Osteoblast (primary cell): ENCODE data around the gene TRAF3IP3. TPM values are rescaled to one million over a fixed set of nuclear protein-coding genes. Genes with fewer than 3 reads are reported as not detected.

Experiments
- DNase-seq: peaks from one replicate; pipeline ENCODE4 v3.0.0; 2011; ENCODE audit warnings: low spot score, mixed read lengths; ENCODE audit not compliant: insufficient read length; ENCODE audit errors: missing footprints
- H2AFZ ChIP-seq: 2 replicates; pipeline ENCODE4 v1.6.0; 2011; ENCODE audit warnings: mild to moderate bottlenecking, low read length
- H3K27ac ChIP-seq: 2 replicates; pipeline ENCODE4 v1.5.1; 2011; ENCODE audit warnings: mild to moderate bottlenecking, low read depth, low read length, moderate library complexity
- H3K27me3 ChIP-seq: 2 replicates; pipeline ENCODE4 v1.6.0; 2012; ENCODE audit warnings: mild to moderate bottlenecking, control low read depth, inconsistent platforms, low read length, moderate library complexity; ENCODE audit not compliant: insufficient read depth
- H3K36me3 ChIP-seq: 2 replicates; pipeline ENCODE4 v1.5.1; 2011; ENCODE audit warnings: mild to moderate bottlenecking, low read length, control low read depth, moderate library complexity; ENCODE audit not compliant: insufficient read depth
- H3K4me1 ChIP-seq: 2 replicates; pipeline ENCODE4 v1.5.1; 2011; ENCODE audit warnings: mild to moderate bottlenecking, low read length, control low read depth, moderate library complexity; ENCODE audit not compliant: insufficient read depth
- H3K4me2 ChIP-seq: 2 replicates; pipeline ENCODE4 v1.6.0; 2011; ENCODE audit warnings: mild to moderate bottlenecking, low read length; ENCODE audit not compliant: insufficient read depth
- H3K4me3 ChIP-seq: fragments of 200-600 bp; sonication (generic); 3 replicates; pipeline ENCODE4 v1.5.1; 2012; ENCODE audit warnings: mild to moderate bottlenecking, low read length, inconsistent platforms; ENCODE audit not compliant: insufficient read depth
- H3K79me2 ChIP-seq: 2 replicates; pipeline ENCODE4 v1.6.0; 2012; ENCODE audit warnings: mild to moderate bottlenecking, low read length, control low read depth, inconsistent platforms; ENCODE audit not compliant: insufficient read depth
- H3K9me3 ChIP-seq: 2 replicates; pipeline ENCODE4 v1.5.1; 2011; ENCODE audit warnings: low read depth, low read length, control low read depth
- H4K20me1 ChIP-seq: 2 replicates; pipeline ENCODE4 v1.6.0; 2012; ENCODE audit warnings: mild to moderate bottlenecking, low read length, control low read depth; ENCODE audit not compliant: insufficient read depth
- CTCF ChIP-seq: IDR thresholded peaks from 2 replicates; pipeline ENCODE4 v1.5.1; 2011; ENCODE audit warnings: mild to moderate bottlenecking, low read depth, low read length, moderate library complexity; ENCODE audit errors: extremely low read depth
- total RNA-seq: library from RNA; depleted of rRNA; stranded (reverse); fragments of >200 nt; gene quantifications from 2 replicates; pipeline ENCODE4 v1.2.3, GENCODE V29; 2012

Gene TRAF3IP3
- total RNA-seq, 1 donor, result not detected

GRCh38 chr1:209783386-209783785 lies 27.5 kb downstream of the TRAF3IP3 start:
- peak overlapping the region; percentile 89 for H3K27ac ChIP-seq
- H2AFZ ChIP-seq, result no peak overlapping the region

GRCh38 chr1:209784265-209785169 lies 28.7 kb downstream of the TRAF3IP3 start, which contains the start of gene C1orf74:
TSS of gene C1orf74 (minus strand) at chr1:209784559. CDS start at chr1:209783634, 925 bp downstream.
- H3K79me2 ChIP-seq, result peaks cover 14% of the 10 kb centered on the region
- peak; percentile 97 for DNase-seq
- no peaks in the 10 kb centered on the region for H4K20me1 ChIP-seq
- H3K9me3 ChIP-seq, result no peaks in the 10 kb centered on the region
- H3K4me1 ChIP-seq, result peaks cover 18% of the 10 kb centered on the region
- peak within 1 kb of the TSS; percentile 89 for H3K27ac ChIP-seq
- TF ChIP-seq CTCF, result no peak
- peaks cover 17% of the 10 kb centered on the region for H3K27me3 ChIP-seq
- peak within 1 kb of the TSS; percentile 97 for H3K4me2 ChIP-seq
- H3K36me3 ChIP-seq, result no peaks in the 10 kb centered on the region
- H3K4me3 ChIP-seq, result peak within 1 kb of the TSS; percentile 86
- H2AFZ ChIP-seq, result peak within 1 kb of the TSS; percentile 96

More at GRCh38 chr1:209783386-209783785, 27.5 kb downstream of the TRAF3IP3 start:
- H4K20me1 ChIP-seq, result no peaks in the 10 kb centered on the region
- H3K9me3 ChIP-seq, result no peaks in the 10 kb centered on the region
- H3K27me3 ChIP-seq, result peaks cover 13% of the 10 kb centered on the region
- peaks cover 18% of the 10 kb centered on the region for H3K4me1 ChIP-seq
- H3K4me3 ChIP-seq, result peak overlapping the region; percentile 86
- peak overlapping the region; percentile 97 for H3K4me2 ChIP-seq
- no peak for DNase-seq
- TF ChIP-seq CTCF, result no peak
- H3K79me2 ChIP-seq, result peaks cover 14% of the 10 kb centered on the region
- H3K36me3 ChIP-seq, result no peaks in the 10 kb centered on the region

GRCh38 chr1:209785592-209785991 lies 29.7 kb downstream of the TRAF3IP3 start:
- no peak overlapping the region for H2AFZ ChIP-seq

More at GRCh38 chr1:209785592-209785991, 29.7 kb downstream of the TRAF3IP3 start:
- Histone ChIP-seq H3K4me3 (no peak overlapping the region), H3K4me2 (no peak overlapping the region), H3K79me2 (peaks cover 14% of the 10 kb centered on the region), H3K27me3 (peaks cover 17% of the 10 kb centered on the region), H4K20me1 (no peaks in the 10 kb centered on the region), H3K4me1 (peaks cover 18% of the 10 kb centered on the region), H3K27ac (no peak overlapping the region), H3K36me3 (no peaks in the 10 kb centered on the region), H3K9me3 (no peaks in the 10 kb centered on the region)
- TF ChIP-seq CTCF, result no peak
- no peak for DNase-seq
